Bronchial epithelial cell (primary cell): ENCODE data around the gene TADA2A. TPM values are rescaled to one million over a fixed set of nuclear protein-coding genes. Genes with fewer than 3 reads are reported as not detected.

Experiments used
- DNase-seq: peaks from one replicate; pipeline ENCODE4 v3.0.0-alpha.2; 2010; ENCODE audit warnings: low read depth
- FAIRE-seq: peaks from 2 replicates; lab custom pipeline; 2011; peaks lifted over from hg19 to GRCh38; lab: Jason Lieb, UNC
- H3K27me3 ChIP-seq: 2 replicates; pipeline ENCODE4 v1.5.1; 2011; ENCODE audit warnings: low read length; ENCODE audit not compliant: control insufficient read depth, insufficient read depth
- H3K36me3 ChIP-seq: 2 replicates; pipeline ENCODE4 v1.5.1; 2011; ENCODE audit warnings: low read length; ENCODE audit not compliant: control insufficient read depth, insufficient read depth
- H3K4me3 ChIP-seq: 2 replicates; pipeline ENCODE4 v1.5.1; 2011; ENCODE audit warnings: mild to moderate bottlenecking, low read depth, low read length, control low read depth
- CTCF ChIP-seq: IDR thresholded peaks from 2 replicates; pipeline ENCODE4 v1.5.1; 2011; ENCODE audit warnings: mild to moderate bottlenecking, moderate library complexity, low read length, control low read depth, inconsistent platforms; ENCODE audit not compliant: insufficient read depth, severe bottlenecking
- total RNA-seq: library from RNA; depleted of rRNA; stranded (reverse); fragments of >200 nt; gene quantifications from 2 replicates; pipeline ENCODE4 v1.2.1, GENCODE V29; 2014

TADA2A gene
- total RNA-seq, 1 donor from 2014 or later: 15.8 TPM

GRCh38 chr17:37489197-37490001 lies 82.7 kb downstream of the TADA2A start, which contains the start of gene DUSP14:
Gene DUSP14 (plus strand): TSS chr17:37489891. CDS start chr17:37512273, 22,382 bp downstream.
- peak; percentile 49 for DNase-seq
- peak within 1 kb of the TSS; percentile 67 for H3K4me3 ChIP-seq
- peak; percentile 6 for TF ChIP-seq CTCF
- H3K36me3 ChIP-seq: no peaks in the 10 kb centered on the region
- no peaks in the 10 kb centered on the region for H3K27me3 ChIP-seq
- no peak for FAIRE-seq

- peaks cover under 1% of the 10 kb centered on the region for H3K36me3 ChIP-seq
- DNase-seq (peak; percentile 26), FAIRE-seq (no peak)
- TF ChIP-seq CTCF: no peak
- peak overlapping the region; percentile 67 for H3K4me3 ChIP-seq
- H3K27me3 ChIP-seq: no peaks in the 10 kb centered on the region
Measured at GRCh38 chr17:37490022-37490587, 83.4 kb downstream of the TADA2A start.

GRCh38 chr17:37490638-37491614 lies 84.2 kb downstream of the TADA2A start:
- TF ChIP-seq CTCF: no peak
- FAIRE-seq: no peak
- no peaks in the 10 kb centered on the region for H3K27me3 ChIP-seq
- H3K36me3 ChIP-seq: peaks cover 4% of the 10 kb centered on the region
- H3K4me3 ChIP-seq: peak overlapping the region; percentile 67
- peak; percentile 83 for DNase-seq

GRCh38 chr17:37492167-37492566 lies 85.5 kb downstream of the TADA2A start:
- TF ChIP-seq CTCF: no peak
- FAIRE-seq (no peak), DNase-seq (no peak)
- Histone ChIP-seq H3K4me3 (no peak overlapping the region), H3K36me3 (peaks cover 4% of the 10 kb centered on the region), H3K27me3 (no peaks in the 10 kb centered on the region)

- FAIRE-seq: no peak
- Histone ChIP-seq H3K27me3 (no peaks in the 10 kb centered on the region), H3K36me3 (peaks cover 4% of the 10 kb centered on the region), H3K4me3 (no peak overlapping the region)
- DNase-seq: peak; percentile 96
- no peak for TF ChIP-seq CTCF
Measured at GRCh38 chr17:37493249-37494027, 86.8 kb downstream of the TADA2A start.
